ENCODE data around the gene ADCY5. TPM values are rescaled to one million over a fixed set of nuclear protein-coding genes. Genes with fewer than 3 reads are reported as not detected.
A peak's percentile ranks its signal among the peaks of the same experiment; 100 is the strongest.

ADCY5 gene
- total RNA-seq, 2 donors from 2014 or later = not detected

DNA sequence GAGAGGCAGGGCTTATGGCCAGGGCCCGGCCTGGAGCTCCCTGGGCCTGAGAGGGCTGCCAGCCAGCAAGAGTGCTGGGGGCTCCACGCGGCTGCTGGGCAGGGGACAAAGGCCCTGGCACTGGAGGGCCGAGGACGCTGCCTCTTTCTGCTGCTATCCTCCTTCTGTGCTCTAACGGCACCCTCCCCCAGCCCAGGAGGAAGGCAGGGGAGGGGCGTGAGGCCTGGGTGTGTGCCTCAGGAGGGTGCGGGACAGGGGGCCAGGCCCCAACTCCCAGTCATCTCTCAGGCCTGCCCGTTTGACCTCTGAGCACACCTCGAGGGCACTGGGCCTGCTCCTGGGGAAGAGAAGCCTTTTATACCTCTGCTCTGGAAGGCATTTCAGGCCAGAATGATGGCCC is 115.5 kb downstream of the ADCY5 start:
- no peak for DNase-seq (ENCODE audit: low spot score)
- no peak for ATAC-seq
- Mint-ChIP-seq H3K4me1 (ENCODE audit: low read depth in 2 of 2) (peaks cover 4 to 6% of the 10 kb centered on the region in 2 donors), H3K27ac (no peak overlapping the region), H3K27me3 (no peaks in the 10 kb centered on the region), H3K4me3 (no peak overlapping the region), H3K9me3 (no peaks in the 10 kb centered on the region), H3K36me3 (no peaks in the 10 kb centered on the region)

DNA sequence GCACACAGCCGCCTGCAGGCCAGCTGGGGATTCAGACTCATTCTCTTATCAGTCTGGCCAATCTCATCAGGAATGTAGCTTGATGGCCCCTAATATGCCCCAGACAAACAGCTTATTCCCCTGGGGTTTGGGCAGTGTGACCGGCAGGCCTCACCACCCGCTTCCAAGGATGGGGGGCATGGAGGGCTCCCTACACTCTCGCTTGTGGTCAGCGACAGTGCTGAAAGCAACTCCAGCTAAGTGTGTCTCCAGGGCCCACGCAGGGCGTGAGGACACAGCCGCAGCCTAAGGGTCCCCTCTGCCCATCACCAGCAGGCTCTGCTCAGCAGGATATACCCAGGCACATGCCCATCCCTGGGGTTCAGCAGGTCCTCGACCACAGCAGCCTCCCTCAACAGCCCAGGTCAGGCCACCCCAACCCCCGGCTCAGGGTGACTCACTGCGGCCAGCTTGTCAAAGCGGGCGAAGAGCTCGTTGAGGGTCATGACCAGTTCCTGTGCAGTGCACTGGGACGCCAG is 116.7 kb downstream of the ADCY5 start:
- Mint-ChIP-seq H3K27ac (no peak overlapping the region), H3K4me3 (no peak overlapping the region), H3K27me3 (no peaks in the 10 kb centered on the region), H3K4me1 (ENCODE audit: low read depth in 2 of 2) (peaks cover 4 to 6% of the 10 kb centered on the region in 2 donors), H3K36me3 (no peaks in the 10 kb centered on the region), H3K9me3 (no peaks in the 10 kb centered on the region)
- DNase-seq (ENCODE audit: low spot score) (no peak), ATAC-seq (no peak)

DNA sequence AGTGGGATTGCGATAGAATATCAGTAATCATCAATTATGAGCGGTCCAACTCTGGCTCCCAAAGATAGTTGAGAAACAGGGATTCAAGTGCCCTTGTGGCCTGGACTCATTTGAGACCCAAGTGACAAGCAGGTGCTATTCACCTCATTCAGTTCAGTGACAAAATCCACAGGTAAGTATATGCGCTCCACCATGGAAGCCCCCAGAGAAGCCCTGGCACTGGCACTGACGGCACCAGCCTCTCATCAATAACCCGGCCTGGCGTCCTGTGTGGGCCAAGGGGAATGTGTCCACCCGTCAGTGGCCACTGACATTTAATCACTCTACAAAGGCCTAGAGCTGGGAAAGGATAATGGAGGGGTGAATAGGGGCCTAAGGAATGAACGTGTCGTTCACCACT is 117.2 kb downstream of the ADCY5 start:
- ATAC-seq = no peak
- no peak for DNase-seq (ENCODE audit: low spot score)
- peaks cover 4 to 6% of the 10 kb centered on the region in 2 donors for H3K4me1 Mint-ChIP-seq (ENCODE audit: low read depth in 2 of 2)
- no peaks in the 10 kb centered on the region for H3K36me3 Mint-ChIP-seq
- H3K27ac Mint-ChIP-seq = no peak overlapping the region
- no peaks in the 10 kb centered on the region for H3K9me3 Mint-ChIP-seq
- H3K4me3 Mint-ChIP-seq = no peak overlapping the region
- no peaks in the 10 kb centered on the region for H3K27me3 Mint-ChIP-seq

DNA sequence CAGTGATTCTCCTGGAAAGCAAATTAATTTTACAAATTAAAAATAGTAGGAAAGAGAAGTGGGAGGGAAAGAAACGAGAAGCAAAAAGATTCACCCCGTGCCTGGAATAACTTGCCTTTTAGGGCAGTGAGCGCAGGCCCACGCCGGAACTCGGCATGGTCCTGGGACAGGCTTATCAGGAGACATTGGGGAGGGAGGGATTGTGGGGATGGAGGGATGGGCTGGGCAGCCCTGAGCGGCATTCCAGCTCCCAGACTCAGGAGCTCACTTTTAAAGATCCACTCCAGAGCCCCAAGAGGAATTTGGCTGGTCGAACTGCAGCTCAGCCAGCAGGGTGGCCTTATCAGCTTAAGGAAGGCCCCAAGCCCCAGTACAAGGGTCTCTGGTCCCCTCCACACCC is 117.9 kb downstream of the ADCY5 start:
- Mint-ChIP-seq H3K27ac (no peak overlapping the region), H3K36me3 (no peaks in the 10 kb centered on the region), H3K4me3 (no peak overlapping the region), H3K9me3 (no peaks in the 10 kb centered on the region), H3K27me3 (no peaks in the 10 kb centered on the region), H3K4me1 (ENCODE audit: low read depth in 2 of 2) (peaks cover 4 to 6% of the 10 kb centered on the region in 2 donors)
- DNase-seq (ENCODE audit: low spot score) (no peak), ATAC-seq (no peak)

DNA sequence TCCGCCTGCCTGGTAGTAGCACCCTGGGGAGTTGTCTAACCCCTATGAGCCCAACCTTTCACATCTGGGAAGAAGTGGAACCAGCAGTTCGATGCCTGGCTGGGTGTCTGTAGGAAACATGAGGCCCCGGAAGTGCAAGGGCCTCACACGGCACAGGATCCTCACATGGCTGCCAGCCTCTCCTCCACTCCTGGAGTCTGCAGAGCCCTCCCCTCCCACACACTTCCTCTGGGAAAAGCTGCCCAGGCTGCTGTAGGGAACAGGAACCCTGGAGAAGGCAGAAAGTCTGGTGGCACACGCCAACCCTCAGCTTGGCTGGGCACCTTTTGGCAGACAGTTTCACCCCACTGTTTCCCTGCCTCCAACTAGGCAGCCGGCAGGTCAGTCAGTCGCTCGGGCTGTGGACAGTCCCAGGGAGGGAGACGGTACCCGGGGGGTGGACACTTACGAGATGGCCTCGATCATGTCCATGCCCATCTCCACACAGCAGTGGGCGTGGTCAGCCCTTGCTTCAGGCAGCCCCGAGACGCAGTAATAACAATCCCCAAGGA is 118.4 kb downstream of the ADCY5 start:
- no peaks in the 10 kb centered on the region for H3K27me3 Mint-ChIP-seq
- H3K9me3 Mint-ChIP-seq = no peaks in the 10 kb centered on the region
- DNase-seq (ENCODE audit: low spot score) (no peak), ATAC-seq (no peak)
- no peaks in the 10 kb centered on the region for H3K36me3 Mint-ChIP-seq
- H3K4me1 Mint-ChIP-seq (ENCODE audit: low read depth in 2 of 2) = peaks cover 4 to 6% of the 10 kb centered on the region in 2 donors
- H3K4me3 Mint-ChIP-seq = no peak overlapping the region
- H3K27ac Mint-ChIP-seq = no peak overlapping the region

DNA sequence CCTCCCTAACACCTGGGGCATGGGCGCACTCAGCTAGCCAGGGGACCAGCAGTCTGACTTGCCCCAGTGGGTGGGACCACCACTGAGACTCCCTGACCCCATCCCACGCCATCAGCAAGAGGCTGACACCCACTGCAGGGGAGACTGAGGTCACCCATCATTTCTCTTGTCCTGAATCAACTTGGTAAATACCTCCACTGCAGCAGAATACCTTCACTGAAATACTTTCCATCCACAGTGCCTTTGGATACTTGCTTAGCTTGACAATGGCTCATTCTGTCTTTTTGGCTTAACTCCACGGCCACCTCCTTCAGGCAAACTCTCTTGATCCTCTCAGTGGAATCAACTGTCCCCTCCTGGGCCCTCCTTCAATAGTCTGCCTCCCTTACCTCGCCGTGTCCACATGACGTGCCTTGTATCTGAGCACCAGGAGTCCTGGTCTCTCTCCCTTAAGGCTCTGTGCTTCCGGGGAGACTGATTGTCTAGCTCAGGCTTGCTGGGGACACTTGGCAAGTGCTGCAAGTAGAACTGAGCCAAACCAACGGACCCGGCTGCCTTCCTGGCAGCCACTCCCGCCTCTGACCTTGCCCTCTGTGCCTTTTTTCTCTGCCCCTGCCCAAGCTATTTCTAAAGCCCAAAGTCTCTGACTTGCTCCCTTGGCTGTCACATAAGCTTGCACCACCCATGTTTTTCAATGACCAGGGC is 119.1 kb downstream of the ADCY5 start:
- no peaks in the 10 kb centered on the region for H3K9me3 Mint-ChIP-seq
- H3K4me1 Mint-ChIP-seq (ENCODE audit: low read depth in 2 of 2) = no peaks in the 10 kb centered on the region
- no peak overlapping the region for H3K4me3 Mint-ChIP-seq
- DNase-seq (ENCODE audit: low spot score) (no peak), ATAC-seq (no peak)
- H3K36me3 Mint-ChIP-seq = no peaks in the 10 kb centered on the region
- no peaks in the 10 kb centered on the region for H3K27me3 Mint-ChIP-seq
- no peak overlapping the region for H3K27ac Mint-ChIP-seq

DNA sequence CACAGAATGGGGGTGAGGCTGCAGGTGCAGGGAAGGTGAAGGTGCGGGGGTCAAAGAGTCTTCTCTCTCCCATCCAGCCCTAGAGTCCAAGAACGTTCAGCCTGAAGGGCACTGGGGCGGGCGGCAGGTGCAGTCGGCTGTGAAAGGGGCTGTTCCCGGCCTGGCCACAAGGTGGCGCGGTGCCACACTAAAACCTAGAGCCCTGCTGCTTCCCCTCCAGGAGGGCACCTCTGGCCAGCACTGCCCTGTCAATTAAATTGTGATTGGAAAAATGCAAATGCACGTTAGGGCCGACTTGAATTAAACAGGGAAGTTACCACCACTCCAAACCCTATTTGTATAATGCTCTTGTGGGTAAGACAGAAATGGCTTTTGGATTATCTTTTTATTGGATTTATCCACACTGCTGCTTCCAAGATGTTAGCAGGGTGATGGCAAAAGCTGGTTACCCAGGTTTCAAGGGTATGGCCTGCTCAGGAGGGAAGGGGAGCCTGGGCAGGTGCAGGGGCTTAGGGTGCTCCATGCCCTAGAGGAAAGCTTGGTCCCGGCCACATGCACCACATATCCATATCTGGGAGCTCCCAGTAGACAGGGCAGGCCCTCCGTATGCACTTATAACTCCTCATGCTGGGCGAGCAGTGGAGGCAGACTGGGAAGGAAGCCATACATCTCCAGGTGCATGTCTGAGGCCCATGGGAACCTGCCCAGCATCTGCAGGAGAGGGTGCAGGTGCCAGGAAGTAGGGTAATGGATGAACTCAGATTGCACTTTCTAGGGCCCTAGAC is 119.8 kb downstream of the ADCY5 start:
- Mint-ChIP-seq H3K27me3 (peaks cover 0 to 2% of the 10 kb centered on the region in 2 donors), H3K4me1 (ENCODE audit: low read depth in 2 of 2) (no peaks in the 10 kb centered on the region), H3K27ac (no peak overlapping the region), H3K4me3 (no peak overlapping the region), H3K36me3 (no peaks in the 10 kb centered on the region), H3K9me3 (no peaks in the 10 kb centered on the region)
- ATAC-seq (peak; percentile 72 to 76), DNase-seq (ENCODE audit: low spot score) (peak; percentile 75)

DNA sequence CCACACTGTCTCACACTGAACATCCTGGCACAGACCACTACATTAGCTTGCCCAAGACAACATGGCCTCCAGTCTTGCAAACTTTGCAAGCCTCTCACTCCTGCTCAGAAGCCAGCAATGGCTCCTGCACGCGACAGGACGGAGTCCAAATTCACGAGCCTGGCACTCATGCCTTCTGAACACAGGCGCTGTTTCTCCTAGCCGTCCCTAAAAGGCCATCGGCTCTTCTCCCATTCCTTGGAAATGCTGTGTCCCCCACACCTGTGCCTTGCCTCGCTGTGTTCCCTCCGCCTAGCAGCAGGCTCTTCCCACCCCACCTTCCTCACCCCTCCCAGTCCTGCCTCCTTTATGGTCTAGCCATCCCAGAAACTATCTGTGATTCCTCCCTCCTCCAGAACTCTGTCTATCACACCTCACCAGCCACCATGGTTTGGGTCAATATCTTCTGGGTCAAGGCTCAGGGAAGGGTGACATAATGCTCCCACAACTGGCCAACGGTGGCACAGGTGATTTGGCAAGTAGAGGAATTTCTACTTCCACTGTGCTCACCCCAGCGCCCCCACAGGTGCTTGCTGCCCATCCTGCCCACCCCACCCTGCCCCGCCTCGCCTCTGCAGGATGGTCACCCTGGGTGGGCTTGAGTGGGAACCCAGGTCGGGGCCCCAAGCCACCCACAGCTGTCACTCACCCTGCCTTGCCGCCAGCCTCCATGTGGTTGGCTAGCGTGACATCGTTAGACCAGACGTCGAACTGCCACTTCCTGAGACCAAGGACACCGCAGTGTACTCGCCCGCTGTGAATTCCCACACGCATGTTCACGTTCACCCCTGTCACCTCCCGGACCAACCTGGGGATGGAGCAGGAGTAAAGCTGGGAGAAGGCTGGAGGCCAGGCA is 120.7 kb downstream of the ADCY5 start:
- H3K36me3 Mint-ChIP-seq = no peaks in the 10 kb centered on the region
- no peak for DNase-seq (ENCODE audit: low spot score)
- H3K4me1 Mint-ChIP-seq (ENCODE audit: low read depth in 2 of 2) = no peaks in the 10 kb centered on the region
- H3K27ac Mint-ChIP-seq = no peak overlapping the region
- ATAC-seq = peak in 1 of 2 donors; percentile 11
- H3K4me3 Mint-ChIP-seq = no peak overlapping the region
- no peaks in the 10 kb centered on the region for H3K9me3 Mint-ChIP-seq
- peaks cover 2 to 7% of the 10 kb centered on the region in 2 donors for H3K27me3 Mint-ChIP-seq

DNA sequence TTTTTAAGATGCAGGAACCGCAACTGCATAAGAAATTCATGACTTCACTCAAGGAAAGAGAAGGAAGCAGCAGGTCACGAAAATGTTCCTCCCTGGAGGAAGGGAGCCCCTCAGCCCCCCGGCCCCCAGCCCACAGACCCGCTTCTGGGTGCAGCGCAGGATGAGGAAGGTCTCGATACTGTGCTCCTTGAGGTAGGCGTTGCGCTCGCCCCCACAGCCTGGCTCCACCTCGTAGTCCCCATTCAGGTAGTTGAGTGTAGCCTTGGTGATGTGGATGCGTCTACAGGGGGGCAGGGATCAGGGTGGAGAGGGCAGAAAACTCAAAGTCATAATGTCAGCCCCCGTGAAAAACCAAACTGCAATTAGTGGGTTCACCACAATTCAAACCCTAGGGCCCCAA is 121.4 kb downstream of the ADCY5 start:
- DNase-seq (ENCODE audit: low spot score) = no peak
- H3K36me3 Mint-ChIP-seq = no peaks in the 10 kb centered on the region
- H3K4me1 Mint-ChIP-seq (ENCODE audit: low read depth in 2 of 2) = no peaks in the 10 kb centered on the region
- no peak overlapping the region for H3K4me3 Mint-ChIP-seq
- H3K27ac Mint-ChIP-seq = no peak overlapping the region
- ATAC-seq = no peak
- H3K27me3 Mint-ChIP-seq = peaks cover 2 to 11% of the 10 kb centered on the region in 2 donors
- H3K9me3 Mint-ChIP-seq = no peaks in the 10 kb centered on the region

DNA sequence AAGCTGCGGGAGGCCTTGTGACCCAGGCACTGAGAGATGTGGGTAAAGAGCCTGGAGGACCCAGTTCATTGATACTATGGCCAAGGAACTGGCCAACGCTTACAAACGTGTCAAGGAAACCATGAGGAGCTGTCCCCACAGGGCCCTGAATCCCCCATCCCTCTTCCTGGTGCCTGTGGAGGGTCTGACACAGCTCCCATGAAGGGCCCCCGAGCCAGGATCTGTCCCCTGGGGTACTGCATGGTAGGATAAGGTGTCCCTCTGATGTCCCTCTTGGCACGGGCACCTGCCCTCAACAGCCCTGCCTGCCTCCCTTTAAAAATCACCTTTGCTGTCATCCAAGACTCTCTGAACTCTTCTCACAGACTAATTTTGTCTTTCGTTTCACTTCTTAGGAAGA is 122.4 kb downstream of the ADCY5 start:
- no peak for ATAC-seq
- peaks cover 2 to 11% of the 10 kb centered on the region in 2 donors for H3K27me3 Mint-ChIP-seq

DNA sequence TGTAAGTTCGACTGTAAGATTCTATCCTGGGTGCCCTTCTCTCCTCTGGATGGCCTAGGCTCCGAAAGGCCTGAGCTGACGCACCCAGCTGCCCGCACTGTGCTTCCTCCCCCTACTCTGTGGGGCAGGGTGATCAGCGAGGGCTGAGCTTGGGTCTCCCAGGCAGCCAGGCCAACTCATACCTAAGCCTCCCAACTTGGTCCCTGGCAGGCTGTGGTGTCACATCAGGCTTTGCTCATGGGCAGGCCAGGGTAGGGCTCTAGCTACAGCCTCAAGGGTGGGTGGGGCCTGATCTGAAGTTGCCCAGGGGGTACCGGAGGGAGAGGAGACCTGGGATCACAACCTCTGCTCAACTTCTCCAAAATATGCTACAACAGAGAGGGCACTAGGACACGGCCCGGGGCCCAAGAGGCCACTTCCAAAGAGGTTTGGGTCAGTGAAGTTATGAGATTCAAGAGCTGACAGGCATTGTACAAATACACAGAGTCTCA is 123.1 kb downstream of the ADCY5 start:
- no peak overlapping the region for H3K4me3 Mint-ChIP-seq
- no peak for ATAC-seq
- no peak overlapping the region for H3K27ac Mint-ChIP-seq
- H3K4me1 Mint-ChIP-seq (ENCODE audit: low read depth in 2 of 2) = no peaks in the 10 kb centered on the region
- no peak for DNase-seq (ENCODE audit: low spot score)
- H3K27me3 Mint-ChIP-seq = peaks cover 5 to 16% of the 10 kb centered on the region in 2 donors
- H3K9me3 Mint-ChIP-seq = no peaks in the 10 kb centered on the region
- no peaks in the 10 kb centered on the region for H3K36me3 Mint-ChIP-seq

More for the DNA sequence above, 122.4 kb downstream of the ADCY5 start:
- H3K4me1 Mint-ChIP-seq (ENCODE audit: low read depth in 2 of 2) = no peaks in the 10 kb centered on the region
- H3K4me3 Mint-ChIP-seq = no peak overlapping the region
- no peak overlapping the region for H3K27ac Mint-ChIP-seq
- H3K9me3 Mint-ChIP-seq = no peaks in the 10 kb centered on the region
- DNase-seq (ENCODE audit: low spot score) = no peak
- H3K36me3 Mint-ChIP-seq = no peaks in the 10 kb centered on the region

DNA sequence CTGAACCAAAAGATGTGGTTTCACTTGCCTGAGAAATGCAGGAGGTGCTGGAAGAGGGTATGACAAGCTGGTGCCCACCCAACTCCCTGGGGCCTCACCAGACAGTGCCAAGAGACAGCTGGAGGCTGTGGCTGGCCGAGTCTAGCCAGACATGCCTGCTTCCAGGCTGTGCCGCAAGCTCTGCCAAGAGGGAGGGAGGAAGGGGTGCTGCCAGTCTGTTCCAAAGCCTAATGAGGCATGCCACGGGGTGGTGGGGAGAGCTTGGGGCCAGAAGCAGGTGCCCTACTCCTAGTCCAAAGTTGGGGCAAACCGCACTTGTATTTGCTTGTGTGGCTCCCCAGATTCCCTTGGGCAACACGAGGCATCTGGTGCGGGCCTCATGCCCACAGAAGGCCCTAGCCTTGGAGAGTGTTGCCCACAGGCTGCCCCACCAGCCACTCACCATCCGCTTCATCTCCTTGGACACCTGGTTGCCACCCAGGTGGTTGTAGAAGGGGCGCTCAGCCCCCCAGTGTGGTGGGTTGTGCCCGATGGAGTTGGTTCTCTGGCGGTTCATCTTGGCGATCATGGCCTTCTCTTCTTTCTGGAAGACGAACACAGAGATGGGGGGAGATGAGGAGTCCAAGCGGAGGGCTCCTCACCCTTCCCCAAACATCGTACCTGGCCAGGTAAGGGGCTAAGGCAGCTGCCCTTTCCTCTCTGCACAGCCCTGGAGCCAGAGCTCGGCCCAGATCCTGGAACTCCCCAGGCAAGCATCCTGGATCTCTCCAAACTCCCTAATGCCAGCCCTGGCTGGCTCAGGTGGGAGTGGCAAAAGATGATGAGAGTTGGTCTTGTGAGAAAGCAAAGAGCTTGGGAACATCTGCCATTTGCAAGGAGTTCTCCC is 123.8 kb downstream of the ADCY5 start:
- ATAC-seq = no peak
- no peaks in the 10 kb centered on the region for H3K4me1 Mint-ChIP-seq (ENCODE audit: low read depth in 2 of 2)
- H3K36me3 Mint-ChIP-seq = no peaks in the 10 kb centered on the region
- H3K27ac Mint-ChIP-seq = no peak overlapping the region
- no peak for DNase-seq (ENCODE audit: low spot score)
- no peak overlapping the region for H3K4me3 Mint-ChIP-seq
- peaks cover 5 to 23% of the 10 kb centered on the region in 2 donors for H3K27me3 Mint-ChIP-seq
- no peaks in the 10 kb centered on the region for H3K9me3 Mint-ChIP-seq
